C4-2B (cell line): ENCODE data around the gene SLC39A11.

Experiments used
- H3K27ac ChIP-seq: fragments of 450-650 bp; 2 replicates; pipeline ENCODE4 v1.5.1; 2017
- ZFX ChIP-seq: fragments of 450-650 bp; IDR thresholded peaks from 2 replicates; pipeline ENCODE4 v1.6.1; 2017
- TF ChIP-seq, protein P1 (sequence below): fragments of 450-650 bp; conservative IDR thresholded peaks from 2 replicates; pipeline ENCODE4 v1.5.1; 2017; ENCODE audit warnings: mild to moderate bottlenecking

SLC39A11 gene

DNA sequence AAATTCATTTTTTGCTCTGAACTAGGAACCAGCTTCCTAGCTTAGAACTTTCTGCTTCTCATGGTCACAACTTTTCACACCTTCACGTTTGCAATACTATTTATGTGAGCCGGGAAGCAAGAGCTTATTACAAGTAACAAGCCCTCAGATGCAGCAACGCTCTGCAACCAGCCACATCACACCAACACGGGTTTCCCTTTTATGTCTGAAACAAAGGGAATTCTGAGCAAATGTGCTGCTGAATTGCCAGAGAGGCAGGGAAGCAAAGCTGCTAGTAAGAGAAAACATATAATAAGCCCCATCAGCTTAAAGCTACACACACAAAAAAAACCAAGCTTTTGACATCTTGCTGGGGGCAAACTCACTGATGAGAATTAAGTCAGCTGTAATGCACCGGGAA, 122.2 kb downstream of the SLC39A11 start:
- H3K27ac ChIP-seq: no peak overlapping the region
- TF ChIP-seq, protein P1, sequence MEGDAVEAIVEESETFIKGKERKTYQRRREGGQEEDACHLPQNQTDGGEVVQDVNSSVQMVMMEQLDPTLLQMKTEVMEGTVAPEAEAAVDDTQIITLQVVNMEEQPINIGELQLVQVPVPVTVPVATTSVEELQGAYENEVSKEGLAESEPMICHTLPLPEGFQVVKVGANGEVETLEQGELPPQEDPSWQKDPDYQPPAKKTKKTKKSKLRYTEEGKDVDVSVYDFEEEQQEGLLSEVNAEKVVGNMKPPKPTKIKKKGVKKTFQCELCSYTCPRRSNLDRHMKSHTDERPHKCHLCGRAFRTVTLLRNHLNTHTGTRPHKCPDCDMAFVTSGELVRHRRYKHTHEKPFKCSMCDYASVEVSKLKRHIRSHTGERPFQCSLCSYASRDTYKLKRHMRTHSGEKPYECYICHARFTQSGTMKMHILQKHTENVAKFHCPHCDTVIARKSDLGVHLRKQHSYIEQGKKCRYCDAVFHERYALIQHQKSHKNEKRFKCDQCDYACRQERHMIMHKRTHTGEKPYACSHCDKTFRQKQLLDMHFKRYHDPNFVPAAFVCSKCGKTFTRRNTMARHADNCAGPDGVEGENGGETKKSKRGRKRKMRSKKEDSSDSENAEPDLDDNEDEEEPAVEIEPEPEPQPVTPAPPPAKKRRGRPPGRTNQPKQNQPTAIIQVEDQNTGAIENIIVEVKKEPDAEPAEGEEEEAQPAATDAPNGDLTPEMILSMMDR: no peak
- no peak for TF ChIP-seq ZFX

DNA sequence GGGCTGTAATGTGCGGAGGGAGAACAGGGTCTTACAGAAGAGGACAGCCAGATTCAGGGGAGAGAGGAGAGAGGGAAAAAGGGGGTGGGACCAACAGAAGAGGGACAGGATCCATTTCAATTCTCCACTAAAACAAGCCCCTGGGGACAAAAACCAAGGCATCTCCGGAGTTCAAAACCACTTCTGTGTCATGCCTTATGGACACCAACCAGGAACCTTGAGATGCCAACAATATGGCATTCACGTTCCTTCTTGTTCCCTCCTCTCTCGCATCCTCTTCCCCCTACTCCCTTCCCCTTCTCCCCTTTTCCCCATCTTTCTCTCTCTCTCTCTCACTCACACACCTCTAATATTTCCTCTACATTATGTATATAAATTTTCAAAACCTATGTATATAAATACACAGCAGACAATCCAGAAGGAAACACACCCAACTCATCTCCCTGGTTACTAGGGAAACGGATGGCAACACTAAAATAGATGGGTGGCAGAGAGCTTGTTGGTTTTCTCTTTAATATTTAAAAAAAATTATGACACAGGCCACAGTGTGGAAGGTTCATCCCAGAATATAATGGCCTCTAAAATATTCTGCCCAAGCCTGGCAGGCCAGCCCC, 123.1 kb downstream of the SLC39A11 start:
- TF ChIP-seq ZFX: no peak
- TF ChIP-seq, protein P1: no peak

DNA sequence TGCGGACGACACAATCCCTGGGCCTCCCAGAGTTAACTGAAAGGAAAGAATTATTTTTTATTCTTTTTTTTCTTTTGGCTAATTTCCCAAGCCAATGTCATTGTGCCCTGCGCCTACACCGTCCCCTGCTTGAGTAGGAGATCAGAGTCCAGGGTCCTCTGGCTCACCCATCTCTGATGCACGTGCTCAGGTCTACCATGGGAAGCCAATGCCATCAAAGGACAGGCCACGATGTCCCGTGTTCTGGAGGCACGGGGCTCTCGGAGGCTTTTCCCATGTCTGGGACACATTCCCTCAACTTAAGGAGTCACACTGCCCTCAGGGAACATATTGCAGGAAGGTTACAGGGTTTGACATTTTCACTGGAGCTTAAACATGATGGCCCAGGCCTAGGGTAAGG, 123.7 kb downstream of the SLC39A11 start:
- no peak overlapping the region for H3K27ac ChIP-seq
- TF ChIP-seq, protein P1: no peak
- TF ChIP-seq ZFX: no peak

More for the DNA sequence above, 123.1 kb downstream of the SLC39A11 start:
- H3K27ac ChIP-seq: no peak overlapping the region

DNA sequence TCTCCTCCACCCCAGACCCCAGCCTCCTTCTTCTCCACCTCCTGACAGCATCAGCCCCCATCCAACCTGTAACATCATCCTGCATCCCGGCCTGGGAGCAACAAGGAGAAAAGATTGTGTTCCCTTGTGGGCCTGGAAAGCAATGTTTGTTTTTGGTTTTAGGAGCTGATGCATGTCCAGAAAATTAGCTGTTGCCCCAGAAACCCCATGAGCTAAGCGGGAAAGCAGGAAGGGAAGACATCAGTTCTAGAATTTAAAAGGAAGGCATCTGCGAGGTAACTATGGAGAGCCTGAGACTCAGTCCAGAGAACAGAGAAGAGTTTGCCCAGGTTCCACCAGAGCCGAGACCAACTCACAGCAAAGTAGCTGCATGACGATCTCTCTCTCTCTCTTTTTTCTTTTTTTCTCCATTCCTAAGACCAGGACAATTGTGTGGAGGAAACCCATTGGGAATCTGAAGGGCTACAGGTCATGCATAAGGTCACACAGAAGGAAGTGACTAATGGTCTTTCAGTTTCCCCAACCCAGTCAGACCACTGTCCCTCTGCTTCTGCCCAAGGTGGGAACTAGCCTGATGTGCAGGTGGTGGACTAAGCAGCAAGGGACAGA, 124.4 kb downstream of the SLC39A11 start:
- no peak overlapping the region for H3K27ac ChIP-seq
- no peak for TF ChIP-seq ZFX
- TF ChIP-seq, protein P1: no peak

DNA sequence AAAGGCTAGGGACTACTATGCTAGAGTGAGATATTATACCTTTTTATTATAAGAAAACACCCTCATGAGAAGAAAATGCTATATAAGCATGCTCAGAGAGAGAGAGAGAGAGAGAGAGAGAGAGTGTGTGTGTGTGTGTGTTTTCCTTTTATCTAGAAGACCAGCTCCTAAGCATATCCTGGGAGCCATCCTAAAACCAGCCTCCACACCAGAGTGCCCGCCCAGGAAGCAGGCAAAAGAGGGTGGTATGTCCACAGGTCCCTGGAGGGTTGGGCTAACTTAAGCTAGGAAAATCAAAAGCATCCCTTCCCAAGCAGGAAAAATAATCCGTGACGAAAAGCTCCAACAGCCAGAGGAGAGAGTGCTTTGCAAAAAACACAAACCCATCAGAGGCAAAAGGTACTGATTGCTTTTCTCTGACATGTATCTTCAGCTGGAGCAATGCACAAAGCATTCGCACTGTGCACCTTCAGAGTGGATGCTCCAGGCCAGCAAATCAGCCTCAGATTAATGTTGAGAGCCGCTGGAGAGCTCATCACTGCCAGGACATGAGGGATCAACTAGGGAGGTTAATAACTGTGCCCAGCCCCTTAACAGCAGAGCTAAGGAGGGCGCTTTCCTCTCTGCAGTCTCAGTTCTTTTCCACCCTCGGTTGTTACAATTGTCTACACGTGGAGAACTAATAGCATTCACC, 125.1 kb downstream of the SLC39A11 start:
- no peak overlapping the region for H3K27ac ChIP-seq
- TF ChIP-seq, protein P1: no peak
- no peak for TF ChIP-seq ZFX

DNA sequence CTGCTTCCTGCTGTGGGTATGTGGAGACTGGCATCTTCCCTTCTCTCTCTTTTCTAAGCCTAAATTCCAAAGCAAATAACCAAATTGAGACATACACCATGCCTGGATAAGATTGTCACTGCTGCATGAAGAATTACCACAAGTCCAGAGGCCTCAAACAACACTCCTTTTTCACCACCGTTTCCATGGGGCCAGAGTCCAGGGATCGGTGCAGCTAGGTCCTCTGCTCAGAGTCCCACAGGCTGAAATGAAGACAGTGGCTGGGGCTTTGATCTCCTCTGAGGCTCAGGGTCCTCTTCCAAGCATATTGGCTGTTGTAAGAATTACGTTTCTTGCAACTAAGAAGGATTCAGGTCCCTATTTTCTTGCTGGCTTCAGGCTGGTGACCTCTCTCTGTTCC, 130.4 kb downstream of the SLC39A11 start:
- H3K27ac ChIP-seq: no peak overlapping the region

More for the DNA sequence above, 130.4 kb downstream of the SLC39A11 start:
- TF ChIP-seq, protein P1: no peak
- TF ChIP-seq ZFX: no peak
